NB4 (cell line): ENCODE data around the gene USP46.

ENCODE experiments used
- DNase-seq: peaks from one replicate; pipeline ENCODE4 v3.0.0; 2010; ENCODE audit warnings: low read depth
- H3K4me3 ChIP-seq: one replicate; pipeline ENCODE4 v1.5.1; 2011; ENCODE audit warnings: mild to moderate bottlenecking, low read depth, low read length, moderate library complexity
- CTCF ChIP-seq: IDR thresholded peaks from one replicate; pipeline ENCODE4 v1.5.1; 2012; ENCODE audit warnings: low read depth, low read length
- MAX ChIP-seq: IDR thresholded peaks from 2 replicates; pipeline ENCODE4 v1.6.1; 2011; ENCODE audit warnings: low read depth, low read length
- MYC ChIP-seq: IDR thresholded peaks from 2 replicates; pipeline ENCODE4 v1.6.1; 2011; ENCODE audit warnings: low read depth, low read length
- POLR2A ChIP-seq: IDR thresholded peaks from 2 replicates; pipeline ENCODE4 v1.6.1; 2011; ENCODE audit warnings: mild to moderate bottlenecking; ENCODE audit not compliant: insufficient read length; ENCODE audit errors: extremely low read depth

Gene USP46

GRCh38 chr4:52637116-52637515 is 22.0 kb downstream of the USP46 start:
- H3K4me3 ChIP-seq, result no peak overlapping the region
- no peak for DNase-seq
- no peak for TF ChIP-seq MAX
- TF ChIP-seq MYC, result no peak
- no peak for TF ChIP-seq CTCF
- TF ChIP-seq POLR2A, result no peak

GRCh38 chr4:52635560-52635959 is 23.5 kb downstream of the USP46 start:
- no peak overlapping the region for H3K4me3 ChIP-seq
- no peak for DNase-seq
- no peak for TF ChIP-seq POLR2A

GRCh38 chr4:52635130-52635529 is 24.0 kb downstream of the USP46 start:
- DNase-seq, result no peak
- no peak for TF ChIP-seq CTCF
- TF ChIP-seq POLR2A, result no peak
- TF ChIP-seq MAX, result no peak
- no peak for TF ChIP-seq MYC
- no peak overlapping the region for H3K4me3 ChIP-seq

- DNase-seq, result no peak
- TF ChIP-seq POLR2A, result no peak
- no peak for TF ChIP-seq MYC
- TF ChIP-seq MAX, result no peak
- TF ChIP-seq CTCF, result no peak
- no peak overlapping the region for H3K4me3 ChIP-seq
Observed at GRCh38 chr4:52633846-52634245, 25.3 kb downstream of the USP46 start.

- TF ChIP-seq MAX (no peak), MYC (no peak), POLR2A (no peak), CTCF (no peak)
- H3K4me3 ChIP-seq, result no peak overlapping the region
- DNase-seq, result no peak
Observed at GRCh38 chr4:52628974-52629373, 30.1 kb downstream of the USP46 start.

GRCh38 chr4:52628543-52628942 is 30.6 kb downstream of the USP46 start:
- DNase-seq, result no peak
- no peak for TF ChIP-seq MAX
- no peak for TF ChIP-seq MYC
- no peak for TF ChIP-seq CTCF
- no peak for TF ChIP-seq POLR2A
- no peak overlapping the region for H3K4me3 ChIP-seq
